ENCODE data around the gene RXRA. TPM values are rescaled to one million over a fixed set of nuclear protein-coding genes. Genes with fewer than 3 reads are reported as not detected.

RXRA gene
- total RNA-seq, 1 experiment from 2014 or later: 17.2 TPM

- DNase-seq (ENCODE audit: low spot score): peak; percentile 66
Observed at GRCh38 chr9:134433101-134433500, 106.8 kb downstream of the RXRA start.

- DNase-seq (ENCODE audit: low spot score): no peak
Observed at GRCh38 chr9:134433909-134434882, 107.9 kb downstream of the RXRA start.

- DNase-seq (ENCODE audit: low spot score): peak; percentile 95
Observed at GRCh38 chr9:134434894-134435506, 108.7 kb downstream of the RXRA start.

GRCh38 chr9:134435550-134436378, 109.5 kb downstream of the RXRA start:
- DNase-seq (ENCODE audit: low spot score): no peak

GRCh38 chr9:134436379-134436762, 110.1 kb downstream of the RXRA start:
- DNase-seq (ENCODE audit: low spot score): no peak

DNA sequence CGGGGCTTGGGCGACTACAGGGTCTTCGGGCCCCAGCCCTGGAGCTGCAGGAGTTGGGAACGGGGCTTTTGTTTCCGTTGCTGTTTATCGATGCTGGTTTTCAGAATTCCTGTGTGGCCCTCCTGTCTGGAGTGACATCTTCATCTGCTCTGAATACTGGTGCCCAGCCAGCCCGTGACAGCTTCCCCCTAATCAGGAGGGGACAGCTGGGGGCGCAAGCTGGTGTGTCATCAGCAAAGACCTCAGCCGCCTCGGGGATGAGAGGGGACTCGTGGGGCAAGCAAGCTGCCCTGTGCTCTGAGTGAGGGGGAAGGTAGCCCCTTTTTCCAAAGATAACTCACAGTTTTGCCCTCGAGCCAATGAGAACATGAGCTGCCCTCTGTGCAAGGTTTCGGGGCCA, 110.7 kb downstream of the RXRA start:
- no peak for DNase-seq (ENCODE audit: low spot score)

DNA sequence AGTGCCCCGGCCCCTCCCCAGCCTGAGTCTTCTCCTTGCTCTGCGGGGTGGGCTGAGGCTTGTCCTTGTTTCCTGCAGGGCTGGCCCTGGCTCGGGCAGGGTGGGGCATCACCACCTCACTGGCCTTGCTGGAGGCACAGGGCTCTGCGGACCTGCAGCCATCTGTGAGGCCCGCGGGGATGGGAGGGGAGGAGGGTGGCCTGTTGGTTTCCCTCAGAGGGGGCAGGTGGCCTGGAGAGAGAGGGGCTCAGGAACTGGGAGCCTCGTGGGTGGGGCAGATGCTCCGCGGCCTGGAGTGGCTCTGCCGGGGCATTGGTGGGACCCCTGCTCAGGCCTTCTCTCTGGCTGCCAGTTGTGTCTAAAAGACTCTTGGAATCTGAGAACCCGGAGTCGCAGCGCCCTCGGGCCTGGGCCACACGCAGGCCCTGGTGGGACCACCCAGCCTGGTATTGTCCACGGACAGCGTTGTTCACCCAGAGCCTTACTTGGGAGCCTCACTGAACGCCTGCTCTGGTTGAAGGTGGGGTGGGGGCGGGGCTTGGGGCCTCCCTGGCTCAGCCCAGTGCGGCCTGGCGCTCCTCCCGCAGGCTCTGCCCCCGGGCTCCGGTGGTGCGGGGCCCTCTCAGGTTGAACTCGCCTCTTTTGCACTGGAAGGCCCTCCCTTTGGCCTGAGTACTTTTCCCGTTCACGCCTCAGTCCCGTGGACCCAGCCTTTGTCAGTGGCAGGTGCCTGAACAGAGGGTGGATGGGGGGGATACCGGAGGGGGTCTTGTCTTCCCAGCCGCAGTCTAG, 111.3 kb downstream of the RXRA start:
- no peak for DNase-seq (ENCODE audit: low spot score)

DNA sequence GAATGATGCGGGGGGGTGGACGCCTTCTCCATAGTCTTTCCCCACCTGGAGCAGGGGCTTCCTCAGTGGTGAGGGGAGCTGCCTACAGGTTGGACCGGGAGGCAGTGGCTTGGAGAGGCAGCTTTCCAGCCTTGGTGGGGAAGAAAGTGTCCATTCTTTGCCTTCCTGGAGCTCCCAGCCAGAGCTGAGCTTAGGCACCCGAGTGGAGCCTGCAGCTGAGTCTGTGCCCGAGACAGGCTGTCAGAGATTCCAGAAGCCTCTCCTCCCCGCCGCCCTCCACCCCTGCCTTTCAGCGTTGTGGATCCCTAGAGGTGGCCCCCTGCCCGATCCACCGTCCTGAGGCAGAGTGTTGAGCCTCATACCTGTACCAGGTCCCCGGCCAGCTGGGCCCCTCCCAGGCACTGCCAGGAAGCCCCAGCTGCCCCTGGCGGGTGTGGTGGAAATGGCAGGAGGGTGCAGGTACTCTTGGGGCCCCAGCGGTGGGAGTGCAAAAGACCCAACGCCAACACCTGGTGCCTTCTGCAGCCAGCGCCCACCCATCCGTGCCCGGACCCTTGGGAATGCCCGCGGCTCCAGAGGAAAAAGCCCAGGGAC, 112.0 kb downstream of the RXRA start:
- DNase-seq (ENCODE audit: low spot score): no peak

DNA sequence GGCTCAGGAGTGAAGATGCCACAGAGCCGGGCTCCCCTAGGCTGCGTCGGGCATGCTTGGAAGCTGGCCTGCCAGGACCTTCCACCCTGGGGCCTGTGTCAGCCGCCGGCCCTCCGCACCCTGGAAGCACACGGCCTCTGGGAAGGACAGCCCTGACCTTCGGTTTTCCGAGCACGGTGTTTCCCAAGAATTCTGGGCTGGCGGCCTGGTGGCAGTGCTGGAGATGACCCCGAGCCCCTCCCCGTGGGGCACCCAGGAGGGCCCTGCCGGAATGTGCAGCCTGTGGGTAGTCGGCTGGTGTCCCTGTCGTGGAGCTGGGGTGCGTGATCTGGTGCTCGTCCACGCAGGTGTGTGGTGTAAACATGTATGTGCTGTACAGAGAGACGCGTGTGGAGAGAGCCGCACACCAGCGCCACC, 113.1 kb downstream of the RXRA start:
- no peak for DNase-seq (ENCODE audit: low spot score)

- no peak for DNase-seq (ENCODE audit: low spot score)
Observed at GRCh38 chr9:134440636-134441226, 114.5 kb downstream of the RXRA start.

DNA sequence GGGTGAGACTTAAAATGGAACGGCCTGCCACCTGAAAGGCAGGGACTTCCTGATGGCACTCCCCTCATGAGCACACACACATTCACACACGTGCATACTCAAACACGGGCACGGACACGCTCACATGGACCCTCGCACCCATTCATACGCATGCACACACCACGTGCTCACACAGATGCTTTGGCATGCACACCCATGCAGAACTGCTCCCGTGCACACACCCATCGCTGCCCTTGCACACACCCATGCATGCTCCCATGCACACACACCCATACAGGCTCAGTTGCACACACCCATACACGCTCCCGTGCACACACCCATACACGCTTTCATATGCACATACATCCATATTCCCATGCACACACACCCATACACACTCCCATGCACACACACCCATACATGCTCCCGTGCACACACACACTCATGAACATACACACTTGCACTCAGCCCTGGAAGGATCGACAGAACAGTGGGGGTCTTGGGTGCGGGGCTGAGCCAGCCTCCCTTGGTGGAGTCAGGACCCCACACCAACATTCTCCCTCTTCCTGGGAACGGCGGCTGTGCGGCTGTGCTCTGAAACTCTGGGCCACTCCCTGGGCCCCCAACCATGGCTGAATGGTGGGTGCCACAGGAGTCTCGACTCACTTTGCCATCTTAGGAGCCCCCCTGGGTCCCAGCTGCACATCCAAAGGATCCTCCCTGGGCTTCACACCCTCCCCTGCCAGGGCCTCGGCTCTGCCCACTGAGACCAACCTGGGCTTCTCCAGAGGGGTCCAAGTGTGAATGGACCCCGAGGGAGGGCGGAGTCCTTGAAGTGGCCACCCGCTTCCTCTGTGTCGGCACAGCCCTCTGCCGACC, 115.2 kb downstream of the RXRA start:
- DNase-seq (ENCODE audit: low spot score): no peak

DNA sequence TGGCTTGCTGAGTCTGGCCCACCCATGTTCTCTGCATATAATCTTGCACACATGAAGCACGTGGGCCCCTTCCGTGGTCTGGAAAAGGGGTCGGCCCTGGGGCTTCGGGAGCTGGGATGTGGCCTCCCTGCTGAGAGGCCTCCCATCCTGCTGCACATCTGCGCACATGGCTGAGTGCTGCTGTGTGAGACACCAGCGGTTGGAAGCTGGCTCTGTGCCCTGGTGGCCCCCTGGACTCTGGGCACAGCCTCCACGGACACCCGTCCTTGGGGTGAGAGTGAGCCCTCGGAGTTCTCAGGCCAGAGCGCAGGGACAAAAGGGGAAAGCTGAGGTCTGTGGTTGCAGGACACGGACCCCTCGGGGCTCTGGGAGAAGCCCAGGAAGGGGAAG, 115.8 kb downstream of the RXRA start:
- DNase-seq (ENCODE audit: low spot score): no peak

DNA sequence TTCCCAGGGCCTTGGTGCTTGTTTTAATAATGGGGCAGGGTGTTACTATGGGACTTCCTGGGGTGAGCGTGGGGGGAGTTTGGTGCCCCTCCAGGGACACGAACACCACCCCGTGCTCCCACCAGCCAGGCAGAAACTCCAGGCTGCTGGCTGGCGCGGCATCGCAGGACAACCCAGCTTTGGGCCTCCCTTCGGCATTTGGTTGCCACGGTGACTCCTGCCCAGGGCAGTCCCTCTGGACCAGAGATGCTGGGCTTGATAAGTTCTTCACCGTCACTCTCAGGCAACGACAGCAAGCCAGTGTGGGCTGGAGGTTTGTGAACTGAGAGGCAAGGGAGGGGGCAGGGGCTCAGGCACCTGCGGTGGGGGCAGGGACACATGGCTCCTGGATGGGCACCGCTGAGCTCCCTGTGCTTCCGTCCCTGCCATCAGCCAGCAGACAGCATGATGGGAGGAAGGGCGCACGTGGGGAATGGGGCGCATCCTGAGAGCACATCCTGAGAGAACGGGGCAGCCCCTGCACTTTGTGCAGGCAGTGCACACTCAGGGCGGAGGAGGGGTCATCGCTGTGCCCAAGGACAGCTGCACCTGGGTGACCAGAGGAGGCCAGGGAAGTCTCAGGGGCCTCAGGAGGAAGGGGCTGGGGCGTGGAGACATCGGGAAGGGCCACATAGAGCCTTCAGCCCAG, 116.4 kb downstream of the RXRA start:
- peak; percentile 10 for DNase-seq (ENCODE audit: low spot score)

- DNase-seq (ENCODE audit: low spot score): peak; percentile 99
Observed at GRCh38 chr9:134443174-134444037, 117.2 kb downstream of the RXRA start.

GRCh38 chr9:134444038-134444315, 117.7 kb downstream of the RXRA start:
- DNase-seq (ENCODE audit: low spot score): no peak

GRCh38 chr9:134445000-134445399, 118.7 kb downstream of the RXRA start:
- DNase-seq (ENCODE audit: low spot score): peak; percentile 10

DNA sequence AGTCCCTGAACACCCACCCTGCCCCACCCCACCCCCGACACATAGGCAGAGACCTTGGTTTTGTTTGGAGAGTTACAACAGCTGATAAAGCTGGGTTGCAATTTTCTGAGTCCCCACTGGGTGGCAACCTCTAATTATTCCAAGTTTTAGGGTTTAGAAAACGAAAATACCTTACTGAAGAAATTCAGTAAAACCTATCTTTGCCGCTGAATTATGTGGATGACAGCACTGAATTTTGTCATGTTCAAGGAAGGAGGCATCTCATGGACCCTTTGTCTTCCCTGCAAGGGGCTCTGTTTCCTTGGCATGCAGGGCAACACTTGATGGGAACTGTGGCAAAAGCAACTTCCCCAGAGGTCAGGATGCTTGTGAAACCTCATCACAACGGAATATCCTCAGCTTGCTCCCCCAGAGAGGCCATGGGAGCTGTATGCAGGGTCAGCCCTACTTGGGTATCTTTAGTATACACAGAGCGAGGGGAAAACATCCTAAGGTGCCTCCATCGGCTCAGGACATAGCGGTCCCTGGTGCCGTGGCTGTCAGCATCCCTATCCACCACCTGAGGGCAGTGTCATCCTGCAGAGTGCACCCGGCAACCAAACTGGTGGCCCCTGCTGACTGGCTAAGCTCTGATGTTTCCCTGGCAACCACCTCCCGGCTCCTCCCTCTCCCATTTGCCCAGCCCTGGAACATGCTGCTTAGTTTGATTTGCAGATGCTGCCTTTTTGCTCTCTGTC, 123.1 kb downstream of the RXRA start:
- peak; percentile 98 for DNase-seq (ENCODE audit: low spot score)
